HUES6 (cell line): Measurements from ENCODE around the gene SRD5A1.

ENCODE experiments used
- H3K27ac ChIP-seq: 2 replicates; pipeline ENCODE4 v1.7.0; 2013; ENCODE audit warnings: low read depth, mild to moderate bottlenecking, low read length, inconsistent platforms
- H3K27me3 ChIP-seq: 2 replicates; pipeline ENCODE4 v1.6.1; 2013; ENCODE audit warnings: low read length; ENCODE audit not compliant: control insufficient read depth, insufficient read depth
- H3K36me3 ChIP-seq: 2 replicates; pipeline ENCODE4 v1.6.1; 2013; ENCODE audit warnings: low read length; ENCODE audit not compliant: control insufficient read depth, insufficient read depth
- H3K4me1 ChIP-seq: 2 replicates; pipeline ENCODE4 v1.6.1; 2013; ENCODE audit warnings: low read length; ENCODE audit not compliant: control insufficient read depth, insufficient read depth
- H3K4me3 ChIP-seq: 2 replicates; pipeline ENCODE4 v1.5.1; 2013; ENCODE audit warnings: low read depth, low read length
- H3K9ac ChIP-seq: one replicate; pipeline ENCODE4 v1.6.1; 2013; ENCODE audit warnings: mild to moderate bottlenecking, low read length
- H3K9me3 ChIP-seq: 2 replicates; pipeline ENCODE4 v1.6.1; 2013; ENCODE audit warnings: low read depth, low read length; ENCODE audit not compliant: control insufficient read depth, insufficient read depth

SRD5A1 gene

DNA sequence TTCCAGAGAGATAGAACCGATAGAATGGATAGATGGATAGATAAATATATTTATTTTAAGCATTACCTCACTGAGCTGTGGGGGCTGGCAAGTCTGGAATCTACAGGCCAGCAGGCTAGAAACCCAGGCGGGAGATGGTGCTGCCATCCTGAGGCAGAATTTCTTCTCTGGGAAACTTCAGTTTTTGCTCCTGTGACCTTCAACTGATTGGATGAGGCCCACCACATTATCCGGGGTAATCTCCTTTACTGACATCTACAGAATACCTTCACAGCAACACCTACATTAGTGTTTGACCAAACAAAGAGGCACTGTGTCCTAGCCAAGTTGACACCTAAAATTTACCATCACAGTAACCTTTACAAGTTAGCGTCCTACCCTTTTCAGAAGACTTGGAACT, 50.8 kb downstream of the SRD5A1 start:
- Histone ChIP-seq H3K9ac (no peak overlapping the region), H3K4me1 (no peaks in the 10 kb centered on the region), H3K27ac (no peak overlapping the region), H3K36me3 (no peaks in the 10 kb centered on the region), H3K9me3 (no peaks in the 10 kb centered on the region), H3K4me3 (no peak overlapping the region), H3K27me3 (peaks cover 26% of the 10 kb centered on the region)

DNA sequence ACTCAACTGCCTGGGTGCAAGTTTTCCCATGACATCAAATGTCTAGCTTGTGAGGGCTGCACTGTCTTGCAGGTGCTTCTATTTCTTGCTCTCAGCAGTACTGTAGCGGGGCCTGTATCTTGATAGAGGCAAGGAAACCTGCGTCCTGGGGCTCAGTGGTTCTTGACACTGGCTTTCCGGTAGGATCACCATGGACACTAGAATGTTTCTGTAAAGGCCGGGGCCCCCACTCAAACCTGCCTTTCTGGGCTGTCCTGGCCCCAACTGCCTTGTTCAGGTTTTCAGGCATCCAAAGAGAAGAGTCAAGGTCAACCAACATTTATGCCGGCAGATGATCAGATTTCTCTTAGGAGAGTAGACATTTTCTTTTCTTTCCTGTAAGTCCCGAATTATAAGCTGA, 53.3 kb downstream of the SRD5A1 start:
- H3K27ac ChIP-seq = no peak overlapping the region
- H3K36me3 ChIP-seq = no peaks in the 10 kb centered on the region
- H3K9ac ChIP-seq = no peak overlapping the region
- no peaks in the 10 kb centered on the region for H3K4me1 ChIP-seq
- H3K9me3 ChIP-seq = no peaks in the 10 kb centered on the region
- peaks cover 31% of the 10 kb centered on the region for H3K27me3 ChIP-seq
- H3K4me3 ChIP-seq = peak overlapping the region; percentile 69; the same call in 1 of the 2 replicates

- H3K4me1 ChIP-seq = no peaks in the 10 kb centered on the region
- no peak overlapping the region for H3K27ac ChIP-seq
- no peaks in the 10 kb centered on the region for H3K9me3 ChIP-seq
- no peak overlapping the region for H3K9ac ChIP-seq
- H3K4me3 ChIP-seq = peak overlapping the region; percentile 69
- H3K27me3 ChIP-seq = peaks cover 31% of the 10 kb centered on the region
- H3K36me3 ChIP-seq = no peaks in the 10 kb centered on the region
Measured at GRCh38 chr5:6686915-6687409, 53.7 kb downstream of the SRD5A1 start.

- Histone ChIP-seq H3K9me3 (no peaks in the 10 kb centered on the region), H3K27ac (no peak overlapping the region), H3K36me3 (no peaks in the 10 kb centered on the region), H3K4me1 (no peaks in the 10 kb centered on the region), H3K4me3 (peak overlapping the region; percentile 69; the same call in 1 of the 2 replicates), H3K9ac (no peak overlapping the region), H3K27me3 (peaks cover 31% of the 10 kb centered on the region)
Measured at GRCh38 chr5:6687505-6687904, 54.3 kb downstream of the SRD5A1 start.

GRCh38 chr5:6692906-6693305, 59.7 kb downstream of the SRD5A1 start:
- Histone ChIP-seq H3K27ac (no peak overlapping the region), H3K9me3 (no peaks in the 10 kb centered on the region), H3K9ac (no peak overlapping the region), H3K4me3 (no peak overlapping the region), H3K36me3 (no peaks in the 10 kb centered on the region), H3K4me1 (no peaks in the 10 kb centered on the region), H3K27me3 (peaks cover 15% of the 10 kb centered on the region)

GRCh38 chr5:6698696-6699095, 65.5 kb downstream of the SRD5A1 start:
- Histone ChIP-seq H3K27ac (no peak overlapping the region), H3K4me1 (peaks cover 16% of the 10 kb centered on the region), H3K27me3 (no peaks in the 10 kb centered on the region), H3K9ac (no peak overlapping the region), H3K36me3 (no peaks in the 10 kb centered on the region), H3K4me3 (no peak overlapping the region), H3K9me3 (no peaks in the 10 kb centered on the region)

DNA sequence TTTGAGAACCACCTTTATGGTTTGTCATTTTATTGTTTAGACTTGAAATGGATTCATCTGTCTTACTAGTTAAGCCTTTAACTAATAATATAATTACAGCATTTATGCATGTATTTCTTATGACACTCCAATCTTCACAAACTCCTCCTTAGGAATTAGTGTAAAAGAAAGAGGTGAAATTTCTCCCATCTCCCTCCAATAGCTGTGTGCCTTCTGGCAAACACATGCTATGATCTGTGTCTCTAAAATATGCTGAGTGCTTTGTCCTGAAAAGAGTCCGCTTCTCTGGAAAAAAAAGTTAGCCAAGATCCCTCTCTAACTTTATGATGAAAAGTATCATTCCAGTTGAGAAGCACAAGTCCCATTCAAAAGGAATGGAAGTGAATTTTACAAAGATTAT, 66.1 kb downstream of the SRD5A1 start:
- H3K9ac ChIP-seq = no peak overlapping the region
- no peaks in the 10 kb centered on the region for H3K27me3 ChIP-seq
- no peak overlapping the region for H3K27ac ChIP-seq
- H3K4me1 ChIP-seq = peaks cover 16% of the 10 kb centered on the region
- H3K4me3 ChIP-seq = no peak overlapping the region
- no peaks in the 10 kb centered on the region for H3K9me3 ChIP-seq
- no peaks in the 10 kb centered on the region for H3K36me3 ChIP-seq

- Histone ChIP-seq H3K9me3 (no peaks in the 10 kb centered on the region), H3K36me3 (no peaks in the 10 kb centered on the region), H3K27ac (no peak overlapping the region), H3K4me3 (no peak overlapping the region), H3K9ac (no peak overlapping the region), H3K27me3 (no peaks in the 10 kb centered on the region), H3K4me1 (peaks cover 16% of the 10 kb centered on the region)
Measured at GRCh38 chr5:6700074-6700684, 66.9 kb downstream of the SRD5A1 start.

DNA sequence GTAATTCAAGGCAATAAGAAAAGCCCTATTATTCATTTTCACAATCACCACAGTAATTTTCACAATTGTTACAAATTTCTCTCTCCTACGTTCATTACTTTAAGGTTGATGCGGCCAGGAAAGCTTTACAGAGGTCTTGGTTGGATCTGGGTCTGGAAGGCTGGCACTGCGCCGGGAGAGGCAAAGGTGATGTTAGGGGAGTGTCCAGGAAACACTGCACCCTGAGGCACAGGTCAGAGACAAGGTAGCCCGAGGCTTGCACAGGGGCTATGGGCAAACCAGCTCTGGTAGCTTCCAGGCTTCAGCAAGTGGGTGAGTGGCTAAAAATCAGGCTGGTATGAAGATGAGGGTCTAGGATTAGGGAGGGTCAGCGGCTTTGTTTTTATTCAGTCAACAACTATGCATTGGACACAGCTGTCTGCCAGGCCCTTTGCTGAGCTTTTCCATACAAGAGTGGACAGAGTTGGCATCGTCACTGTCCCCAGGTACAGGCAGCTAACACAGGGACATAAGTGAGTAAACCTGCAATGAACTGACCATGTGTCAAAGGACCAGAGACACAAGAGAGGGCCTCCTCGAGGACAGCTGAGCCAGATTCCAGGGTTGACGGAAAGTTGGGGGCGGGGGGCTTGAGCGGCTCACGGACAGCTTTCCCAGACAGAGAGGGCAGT, 67.6 kb downstream of the SRD5A1 start:
- Histone ChIP-seq H3K9me3 (no peaks in the 10 kb centered on the region), H3K4me3 (no peak overlapping the region), H3K4me1 (peaks cover 16% of the 10 kb centered on the region), H3K36me3 (no peaks in the 10 kb centered on the region), H3K9ac (no peak overlapping the region), H3K27me3 (no peaks in the 10 kb centered on the region), H3K27ac (no peak overlapping the region)

- Histone ChIP-seq H3K4me3 (no peak overlapping the region), H3K4me1 (peaks cover 16% of the 10 kb centered on the region), H3K9me3 (no peaks in the 10 kb centered on the region), H3K9ac (no peak overlapping the region), H3K36me3 (no peaks in the 10 kb centered on the region), H3K27me3 (no peaks in the 10 kb centered on the region), H3K27ac (no peak overlapping the region)
Measured at GRCh38 chr5:6701491-6701890, 68.3 kb downstream of the SRD5A1 start.

DNA sequence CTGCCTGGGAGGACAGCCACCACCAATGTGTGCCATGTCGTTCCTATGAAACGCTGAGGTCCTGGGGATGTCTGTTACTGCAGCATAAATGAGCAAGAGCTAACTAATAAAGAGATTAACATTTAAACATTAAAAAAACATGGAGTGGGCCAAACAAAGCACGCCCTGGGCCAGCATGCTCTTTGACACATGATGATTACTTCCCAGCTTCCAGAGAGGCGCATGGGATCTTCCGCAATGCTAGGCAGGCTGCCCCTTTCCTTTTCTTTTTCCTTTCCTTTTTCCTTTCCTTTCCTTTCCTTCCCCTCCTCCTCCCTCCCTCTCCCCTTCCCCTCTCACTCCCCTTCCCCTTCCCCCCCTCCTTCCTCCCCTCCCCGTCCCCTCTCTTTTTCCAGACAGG, 69.4 kb downstream of the SRD5A1 start:
- no peak overlapping the region for H3K27ac ChIP-seq
- H3K27me3 ChIP-seq = no peaks in the 10 kb centered on the region
- no peak overlapping the region for H3K4me3 ChIP-seq
- peaks cover 16% of the 10 kb centered on the region for H3K4me1 ChIP-seq
- H3K9ac ChIP-seq = no peak overlapping the region
- H3K9me3 ChIP-seq = no peaks in the 10 kb centered on the region
- H3K36me3 ChIP-seq = no peaks in the 10 kb centered on the region
